Putamen (tissue), 1 donor: ENCODE data around the gene CHRM1.
"Not testable (repeated sequence)": the region's sequence is repeated elsewhere in the genome, so short reads cannot be mapped to it uniquely, and the experiment has no call there.

Experiments used
- DNase-seq: peaks from one replicate; pipeline ENCODE4 v3.0.0-alpha.2; 2016; ENCODE audit warnings: low spot score

Gene CHRM1

GRCh38 chr11:62875698-62876478 is 45.3 kb downstream of the CHRM1 start:
- DNase-seq: no peak

- no peak for DNase-seq
Measured at GRCh38 chr11:62874851-62875250, 46.3 kb downstream of the CHRM1 start.

GRCh38 chr11:62865635-62866034 is 55.5 kb downstream of the CHRM1 start:
- DNase-seq: no peak

GRCh38 chr11:62863687-62864335 is 57.4 kb downstream of the CHRM1 start:
- DNase-seq: no peak

GRCh38 chr11:62861564-62862192 is 59.5 kb downstream of the CHRM1 start:
- DNase-seq: not testable (repeated sequence)

GRCh38 chr11:62860835-62861563 is 60.2 kb downstream of the CHRM1 start:
- no peak for DNase-seq

- DNase-seq: not testable (repeated sequence)
Measured at GRCh38 chr11:62859281-62859703, 61.9 kb downstream of the CHRM1 start.
